Stomach (tissue), 4 donors: Measurements from ENCODE around the gene INTS1.

ENCODE experiments used
- POLR2A ChIP-seq, 4 donors: fragments of 450-650 bp; IDR thresholded peaks; one replicate each; pipeline ENCODE4 v1.6.1; 2016; ENCODE audit warnings: antibody characterized with exemption in 4 of 4, control low read depth in 2 of 4, mild to moderate bottlenecking in 1 of 4, moderate library complexity in 1 of 4
- TF ChIP-seq, protein P1 (sequence below), 7 experiments: fragments of 450-650 bp in 4 of 7; fragments of 200-600 bp in 3 of 7; sonication (generic) in 3 of 7; IDR thresholded peaks; one replicate each; pipeline ENCODE4 v1.5.1; 2016 to 2019; ENCODE audit warnings: antibody characterized with exemption in 7 of 7, control low read depth in 2 of 7, mild to moderate bottlenecking in 1 of 7

DNA sequence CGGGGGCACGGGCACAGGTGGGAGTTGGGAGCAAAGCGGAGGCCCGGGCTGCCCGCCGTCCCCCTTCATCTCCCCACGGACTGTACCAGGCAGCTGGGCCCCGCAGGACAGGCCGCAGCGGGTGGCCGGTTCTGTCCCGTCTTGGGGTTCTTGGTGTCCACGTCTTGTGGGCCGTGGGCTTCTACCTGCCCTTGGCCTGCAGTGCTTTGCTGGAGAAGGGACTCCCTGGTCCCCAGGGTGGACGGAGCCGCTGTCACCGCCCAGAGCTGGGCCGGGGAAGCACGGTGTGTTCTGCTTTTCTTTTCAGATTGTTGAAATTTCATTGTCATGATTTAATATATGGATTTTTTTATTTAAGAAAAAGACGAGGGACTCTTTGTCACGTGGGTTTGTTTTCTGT lies 38.1 kb upstream of the INTS1 start:
- TF ChIP-seq, protein P1, sequence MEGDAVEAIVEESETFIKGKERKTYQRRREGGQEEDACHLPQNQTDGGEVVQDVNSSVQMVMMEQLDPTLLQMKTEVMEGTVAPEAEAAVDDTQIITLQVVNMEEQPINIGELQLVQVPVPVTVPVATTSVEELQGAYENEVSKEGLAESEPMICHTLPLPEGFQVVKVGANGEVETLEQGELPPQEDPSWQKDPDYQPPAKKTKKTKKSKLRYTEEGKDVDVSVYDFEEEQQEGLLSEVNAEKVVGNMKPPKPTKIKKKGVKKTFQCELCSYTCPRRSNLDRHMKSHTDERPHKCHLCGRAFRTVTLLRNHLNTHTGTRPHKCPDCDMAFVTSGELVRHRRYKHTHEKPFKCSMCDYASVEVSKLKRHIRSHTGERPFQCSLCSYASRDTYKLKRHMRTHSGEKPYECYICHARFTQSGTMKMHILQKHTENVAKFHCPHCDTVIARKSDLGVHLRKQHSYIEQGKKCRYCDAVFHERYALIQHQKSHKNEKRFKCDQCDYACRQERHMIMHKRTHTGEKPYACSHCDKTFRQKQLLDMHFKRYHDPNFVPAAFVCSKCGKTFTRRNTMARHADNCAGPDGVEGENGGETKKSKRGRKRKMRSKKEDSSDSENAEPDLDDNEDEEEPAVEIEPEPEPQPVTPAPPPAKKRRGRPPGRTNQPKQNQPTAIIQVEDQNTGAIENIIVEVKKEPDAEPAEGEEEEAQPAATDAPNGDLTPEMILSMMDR (IDR thresholded peaks at IDR 0.05), result no peak
- no peak for TF ChIP-seq POLR2A (IDR thresholded peaks at IDR 0.05)
